ENCODE measurements around the gene PPAN. TPM values are rescaled to one million over a fixed set of nuclear protein-coding genes. Genes with fewer than 3 reads are reported as not detected.

The PPAN gene
- total and polyA plus RNA-seq, 2 experiments from 2014 or later: 15.0 to 26.0 TPM

- Histone ChIP-seq H3K4me2 (no peak overlapping the region), H3K27ac (no peak overlapping the region), H3K79me2 (no peaks in the 10 kb centered on the region), H3K9me3 (ENCODE audit: low read depth) (no peaks in the 10 kb centered on the region), H3K4me3 (no peak overlapping the region), H3K36me3 (replicated peaks; ENCODE audit: insufficient read depth, low read depth) (no peaks in the 10 kb centered on the region), H3K27me3 (no peaks in the 10 kb centered on the region), H3K4me1 (ENCODE audit: insufficient read depth) (no peaks in the 10 kb centered on the region), H3K9me2 (replicated peaks; ENCODE audit: insufficient read depth) (no peaks in the 10 kb centered on the region), H4K20me1 (ENCODE audit: insufficient read depth, poor library complexity, severe bottlenecking) (no peaks in the 10 kb centered on the region), H2AFZ (no peak overlapping the region)
- WGBS (ENCODE audit: low lambda C conversion rate, missing lambda C conversion rate): 94% methylated on average over 5 of the region's 5 CpGs
- no peak for DNase-seq (ENCODE audit: low spot score)
- no peak for TF ChIP-seq CTCF (IDR thresholded peaks at IDR 0.05; ENCODE audit: poor library complexity)
- no peak for TF ChIP-seq EZH2 (IDR thresholded peaks at IDR 0.05; ENCODE audit: borderline replicate concordance)
- no peak for TF ChIP-seq EZH2phosphoT487 (IDR thresholded peaks at IDR 0.05; ENCODE audit: low read depth, severe bottlenecking, unreplicated experiment)
Observed at GRCh38 chr19:10151521-10151920, 45.4 kb downstream of the PPAN start.

GRCh38 chr19:10152100-10152499 is 45.9 kb downstream of the PPAN start:
- Histone ChIP-seq H3K36me3 (replicated peaks; ENCODE audit: insufficient read depth, low read depth) (no peaks in the 10 kb centered on the region), H3K9me2 (replicated peaks; ENCODE audit: insufficient read depth) (no peaks in the 10 kb centered on the region), H3K27ac (no peak overlapping the region), H3K79me2 (no peaks in the 10 kb centered on the region), H3K4me3 (no peak overlapping the region), H3K27me3 (no peaks in the 10 kb centered on the region), H3K9me3 (ENCODE audit: low read depth) (no peaks in the 10 kb centered on the region), H4K20me1 (ENCODE audit: insufficient read depth, poor library complexity, severe bottlenecking) (no peaks in the 10 kb centered on the region), H3K4me2 (no peak overlapping the region), H2AFZ (no peak overlapping the region), H3K4me1 (ENCODE audit: insufficient read depth) (no peaks in the 10 kb centered on the region)
- WGBS (ENCODE audit: low lambda C conversion rate, missing lambda C conversion rate): 96% methylated on average over 3 of the region's 3 CpGs
- DNase-seq (ENCODE audit: low spot score): no peak
- TF ChIP-seq EZH2 (IDR thresholded peaks at IDR 0.05; ENCODE audit: borderline replicate concordance) (no peak), CTCF (IDR thresholded peaks at IDR 0.05; ENCODE audit: poor library complexity) (no peak), EZH2phosphoT487 (IDR thresholded peaks at IDR 0.05; ENCODE audit: low read depth, severe bottlenecking, unreplicated experiment) (no peak)

GRCh38 chr19:10155839-10156238 is 49.7 kb downstream of the PPAN start:
- Histone ChIP-seq H3K36me3 (replicated peaks; ENCODE audit: insufficient read depth, low read depth) (no peaks in the 10 kb centered on the region), H4K20me1 (ENCODE audit: insufficient read depth, poor library complexity, severe bottlenecking) (no peaks in the 10 kb centered on the region), H3K27me3 (no peaks in the 10 kb centered on the region), H3K4me2 (no peak overlapping the region), H3K79me2 (no peaks in the 10 kb centered on the region), H3K27ac (no peak overlapping the region), H3K4me1 (ENCODE audit: insufficient read depth) (no peaks in the 10 kb centered on the region), H3K9me3 (ENCODE audit: low read depth) (no peaks in the 10 kb centered on the region), H3K4me3 (no peak overlapping the region), H2AFZ (no peak overlapping the region), H3K9me2 (replicated peaks; ENCODE audit: insufficient read depth) (no peaks in the 10 kb centered on the region)
- TF ChIP-seq CTCF (IDR thresholded peaks at IDR 0.05; ENCODE audit: poor library complexity): no peak
- TF ChIP-seq EZH2 (IDR thresholded peaks at IDR 0.05; ENCODE audit: borderline replicate concordance): no peak
- TF ChIP-seq EZH2phosphoT487 (IDR thresholded peaks at IDR 0.05; ENCODE audit: low read depth, severe bottlenecking, unreplicated experiment): no peak
- WGBS (ENCODE audit: low lambda C conversion rate, missing lambda C conversion rate): 96% methylated on average over 4 of the region's 4 CpGs
- no peak for DNase-seq (ENCODE audit: low spot score)

GRCh38 chr19:10158071-10158470 is 51.9 kb downstream of the PPAN start:
- TF ChIP-seq CTCF (IDR thresholded peaks at IDR 0.05; ENCODE audit: poor library complexity) (no peak), EZH2phosphoT487 (IDR thresholded peaks at IDR 0.05; ENCODE audit: low read depth, severe bottlenecking, unreplicated experiment) (no peak), EZH2 (IDR thresholded peaks at IDR 0.05; ENCODE audit: borderline replicate concordance) (no peak)
- H3K27ac ChIP-seq: no peak overlapping the region
- DNase-seq (ENCODE audit: low spot score): no peak
- no peak overlapping the region for H3K4me2 ChIP-seq
- H3K27me3 ChIP-seq: no peaks in the 10 kb centered on the region
- H3K79me2 ChIP-seq: no peaks in the 10 kb centered on the region
- WGBS (ENCODE audit: low lambda C conversion rate, missing lambda C conversion rate): 97% methylated on average over 8 of the region's 8 CpGs
- H3K9me2 ChIP-seq (replicated peaks; ENCODE audit: insufficient read depth): no peaks in the 10 kb centered on the region
- no peak overlapping the region for H2AFZ ChIP-seq
- H3K4me1 ChIP-seq (ENCODE audit: insufficient read depth): no peaks in the 10 kb centered on the region
- H3K36me3 ChIP-seq (replicated peaks; ENCODE audit: insufficient read depth, low read depth): no peaks in the 10 kb centered on the region
- H3K4me3 ChIP-seq: no peak overlapping the region
- no peaks in the 10 kb centered on the region for H4K20me1 ChIP-seq (ENCODE audit: insufficient read depth, poor library complexity, severe bottlenecking)
- H3K9me3 ChIP-seq (ENCODE audit: low read depth): no peaks in the 10 kb centered on the region
